OCI-LY1 (cell line): ENCODE measurements around the gene EXOC6.

Experiments used
- H2AFZ ChIP-seq: fragments of 200-600 bp; sonication (generic), shearing (Covaris generic); 2 replicates; pipeline ENCODE4 v1.6.0; 2014; ENCODE audit warnings: antibody characterized with exemption, mild to moderate bottlenecking, low read length
- H3F3A ChIP-seq: fragments of 200-600 bp; sonication (generic), shearing (Covaris generic); 2 replicates; pipeline ENCODE4 v1.6.0; 2014; ENCODE audit warnings: mild to moderate bottlenecking, antibody characterized with exemption, low read length, moderate library complexity; ENCODE audit not compliant: insufficient read depth
- H3K27ac ChIP-seq: fragments of 200-600 bp; sonication (generic); 2 replicates; pipeline ENCODE4 v1.5.1; 2014; ENCODE audit warnings: low read length, mixed run types, mild to moderate bottlenecking, low read depth; ENCODE audit not compliant: poor library complexity, severe bottlenecking
- H3K27me3 ChIP-seq: fragments of 200-600 bp; sonication (generic); 2 replicates; pipeline ENCODE4 v1.6.0; 2014; ENCODE audit warnings: antibody characterized with exemption, mild to moderate bottlenecking, low read length, moderate library complexity; ENCODE audit not compliant: insufficient read depth
- H3K36me3 ChIP-seq: fragments of 200-600 bp; sonication (generic); 2 replicates; pipeline ENCODE4 v1.6.1; 2014; ENCODE audit warnings: mild to moderate bottlenecking, antibody characterized with exemption, low read length, moderate library complexity, mixed read lengths; ENCODE audit not compliant: insufficient read depth
- H3K4me1 ChIP-seq: fragments of 200-600 bp; sonication (generic); 2 replicates; pipeline ENCODE4 v1.5.1; 2014; ENCODE audit warnings: mild to moderate bottlenecking, low read length, moderate library complexity; ENCODE audit not compliant: insufficient read depth, severe bottlenecking
- H3K4me2 ChIP-seq: fragments of 200-600 bp; sonication (generic), shearing (Covaris generic); 2 replicates; pipeline ENCODE4 v1.6.1; 2014; ENCODE audit warnings: low read length
- H3K4me3 ChIP-seq: fragments of 200-600 bp; sonication (generic); 2 replicates; pipeline ENCODE4 v1.5.1; 2014; ENCODE audit warnings: low read length, low read depth, mild to moderate bottlenecking, mixed read lengths; ENCODE audit not compliant: poor library complexity, severe bottlenecking
- H3K79me2 ChIP-seq: fragments of 200-600 bp; shearing (Covaris generic); 2 replicates; pipeline ENCODE4 v1.6.1; 2016; ENCODE audit warnings: mixed run types, low read length, mixed read lengths; ENCODE audit not compliant: insufficient read depth
- H3K9ac ChIP-seq: fragments of 200-600 bp; sonication (generic), shearing (Covaris generic); 2 replicates; pipeline ENCODE4 v1.6.1; 2014; ENCODE audit warnings: mild to moderate bottlenecking, low read length, mixed read lengths
- H3K9me2 ChIP-seq: fragments of 200-600 bp; sonication (generic), shearing (Covaris generic); 2 replicates; pipeline ENCODE4 v1.6.1; 2014; ENCODE audit warnings: low read depth, mild to moderate bottlenecking, low read length, mixed read lengths
- H3K9me3 ChIP-seq: fragments of 200-600 bp; shearing (Covaris generic); 2 replicates; pipeline ENCODE4 v1.6.1; 2014; ENCODE audit warnings: low read length, mixed read lengths
- H4K20me1 ChIP-seq: fragments of 200-600 bp; sonication (generic), shearing (Covaris generic); 2 replicates; pipeline ENCODE4 v1.6.0; 2016; ENCODE audit warnings: mild to moderate bottlenecking, low read length; ENCODE audit not compliant: insufficient read depth
- EZH2 ChIP-seq: fragments of 200-600 bp; sonication (generic), shearing (Covaris generic); IDR thresholded peaks from 2 replicates; pipeline ENCODE4 v1.8.0; 2017; ENCODE audit warnings: borderline replicate concordance, mixed run types, mild to moderate bottlenecking, antibody characterized with exemption, low read length, moderate library complexity, mixed read lengths
- TF ChIP-seq, protein P1 (sequence below): fragments of 200-600 bp; sonication (generic), shearing (Covaris generic); IDR thresholded peaks from 2 replicates; pipeline ENCODE4 v1.5.1; 2017; ENCODE audit warnings: mild to moderate bottlenecking, antibody characterized with exemption, low read length, moderate library complexity, mixed read lengths

EXOC6 gene

DNA sequence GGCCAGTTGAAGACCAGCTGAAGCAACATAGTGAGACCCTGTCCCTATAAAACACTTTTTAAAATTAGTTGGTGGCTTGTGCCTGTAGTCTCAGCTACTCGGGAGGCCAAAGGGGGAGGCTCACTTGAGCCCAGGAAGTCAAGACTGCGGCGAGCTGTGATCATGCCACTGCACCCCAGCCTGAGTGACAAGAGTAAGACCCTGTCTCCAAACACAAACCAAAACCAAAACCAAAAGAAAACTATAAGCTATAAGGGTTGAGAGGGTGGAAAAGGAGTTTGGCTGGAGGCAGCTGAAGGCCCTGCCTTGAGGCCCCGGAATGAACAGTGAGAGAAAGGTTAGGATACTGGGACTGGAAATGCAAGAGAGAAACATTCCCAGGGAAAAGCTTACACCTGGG lies 10.9 kb upstream of the EXOC6 start:
- no peak overlapping the region for H3K27ac ChIP-seq
- TF ChIP-seq, protein P1, sequence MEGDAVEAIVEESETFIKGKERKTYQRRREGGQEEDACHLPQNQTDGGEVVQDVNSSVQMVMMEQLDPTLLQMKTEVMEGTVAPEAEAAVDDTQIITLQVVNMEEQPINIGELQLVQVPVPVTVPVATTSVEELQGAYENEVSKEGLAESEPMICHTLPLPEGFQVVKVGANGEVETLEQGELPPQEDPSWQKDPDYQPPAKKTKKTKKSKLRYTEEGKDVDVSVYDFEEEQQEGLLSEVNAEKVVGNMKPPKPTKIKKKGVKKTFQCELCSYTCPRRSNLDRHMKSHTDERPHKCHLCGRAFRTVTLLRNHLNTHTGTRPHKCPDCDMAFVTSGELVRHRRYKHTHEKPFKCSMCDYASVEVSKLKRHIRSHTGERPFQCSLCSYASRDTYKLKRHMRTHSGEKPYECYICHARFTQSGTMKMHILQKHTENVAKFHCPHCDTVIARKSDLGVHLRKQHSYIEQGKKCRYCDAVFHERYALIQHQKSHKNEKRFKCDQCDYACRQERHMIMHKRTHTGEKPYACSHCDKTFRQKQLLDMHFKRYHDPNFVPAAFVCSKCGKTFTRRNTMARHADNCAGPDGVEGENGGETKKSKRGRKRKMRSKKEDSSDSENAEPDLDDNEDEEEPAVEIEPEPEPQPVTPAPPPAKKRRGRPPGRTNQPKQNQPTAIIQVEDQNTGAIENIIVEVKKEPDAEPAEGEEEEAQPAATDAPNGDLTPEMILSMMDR, result no peak
- TF ChIP-seq EZH2, result no peak

GRCh38 chr10:92839191-92840085 lies 8.9 kb upstream of the EXOC6 start:
- no peaks in the 10 kb centered on the region for H3K79me2 ChIP-seq
- no peaks in the 10 kb centered on the region for H3K36me3 ChIP-seq
- H3K9ac ChIP-seq, result no peak overlapping the region
- H3K4me1 ChIP-seq, result peaks cover 3% of the 10 kb centered on the region
- no peak overlapping the region for H3K27ac ChIP-seq
- no peak overlapping the region for H3K4me2 ChIP-seq
- H3F3A ChIP-seq, result no peaks in the 10 kb centered on the region
- no peaks in the 10 kb centered on the region for H3K9me3 ChIP-seq
- H2AFZ ChIP-seq, result no peak overlapping the region
- no peaks in the 10 kb centered on the region for H4K20me1 ChIP-seq
- H3K27me3 ChIP-seq, result no peaks in the 10 kb centered on the region
- H3K4me3 ChIP-seq, result no peak overlapping the region
- H3K9me2 ChIP-seq, result no peaks in the 10 kb centered on the region
- TF ChIP-seq, protein P1, result peak; percentile 60
- no peak for TF ChIP-seq EZH2

More for the DNA sequence above, 10.9 kb upstream of the EXOC6 start:
- Histone ChIP-seq H3K9ac (no peak overlapping the region), H2AFZ (no peak overlapping the region), H3K4me3 (no peak overlapping the region), H3K4me2 (no peak overlapping the region), H4K20me1 (no peaks in the 10 kb centered on the region), H3K9me3 (no peaks in the 10 kb centered on the region), H3K79me2 (no peaks in the 10 kb centered on the region), H3F3A (no peaks in the 10 kb centered on the region), H3K27me3 (no peaks in the 10 kb centered on the region), H3K4me1 (no peaks in the 10 kb centered on the region), H3K9me2 (no peaks in the 10 kb centered on the region), H3K36me3 (no peaks in the 10 kb centered on the region)

- Histone ChIP-seq H2AFZ (no peak overlapping the region), H3K4me3 (no peak overlapping the region), H3K27ac (no peak overlapping the region), H3K9me2 (no peaks in the 10 kb centered on the region), H3K9ac (no peak overlapping the region), H3K4me2 (no peak overlapping the region), H3F3A (no peaks in the 10 kb centered on the region), H3K36me3 (no peaks in the 10 kb centered on the region), H3K79me2 (no peaks in the 10 kb centered on the region), H3K9me3 (0 out of 2 replicates have a peak, but pooled peaks cover 5% of the 10 kb centered on the region), H3K27me3 (no peaks in the 10 kb centered on the region; the same call in 1 of the 2 replicates), H4K20me1 (no peaks in the 10 kb centered on the region), H3K4me1 (peaks cover 14% of the 10 kb centered on the region)
- no peak for TF ChIP-seq EZH2
- TF ChIP-seq, protein P1, result 0 out of 2 replicates have a peak, but pooled peaks have one; percentile 11
Observed at GRCh38 chr10:92844746-92845145, 3.6 kb upstream of the EXOC6 start.
